Smooth muscle cell of bladder (primary cell): ENCODE data around the gene ARHGAP23. TPM values are rescaled to one million over a fixed set of nuclear protein-coding genes. Genes with fewer than 3 reads are reported as not detected.

Source experiments
- total RNA-seq: library from RNA; depleted of rRNA; stranded (reverse); fragments of >200 nt; gene quantifications from 2 replicates; pipeline ENCODE4 v1.2.3, GENCODE V29; 2014

ARHGAP23 gene, protein sequence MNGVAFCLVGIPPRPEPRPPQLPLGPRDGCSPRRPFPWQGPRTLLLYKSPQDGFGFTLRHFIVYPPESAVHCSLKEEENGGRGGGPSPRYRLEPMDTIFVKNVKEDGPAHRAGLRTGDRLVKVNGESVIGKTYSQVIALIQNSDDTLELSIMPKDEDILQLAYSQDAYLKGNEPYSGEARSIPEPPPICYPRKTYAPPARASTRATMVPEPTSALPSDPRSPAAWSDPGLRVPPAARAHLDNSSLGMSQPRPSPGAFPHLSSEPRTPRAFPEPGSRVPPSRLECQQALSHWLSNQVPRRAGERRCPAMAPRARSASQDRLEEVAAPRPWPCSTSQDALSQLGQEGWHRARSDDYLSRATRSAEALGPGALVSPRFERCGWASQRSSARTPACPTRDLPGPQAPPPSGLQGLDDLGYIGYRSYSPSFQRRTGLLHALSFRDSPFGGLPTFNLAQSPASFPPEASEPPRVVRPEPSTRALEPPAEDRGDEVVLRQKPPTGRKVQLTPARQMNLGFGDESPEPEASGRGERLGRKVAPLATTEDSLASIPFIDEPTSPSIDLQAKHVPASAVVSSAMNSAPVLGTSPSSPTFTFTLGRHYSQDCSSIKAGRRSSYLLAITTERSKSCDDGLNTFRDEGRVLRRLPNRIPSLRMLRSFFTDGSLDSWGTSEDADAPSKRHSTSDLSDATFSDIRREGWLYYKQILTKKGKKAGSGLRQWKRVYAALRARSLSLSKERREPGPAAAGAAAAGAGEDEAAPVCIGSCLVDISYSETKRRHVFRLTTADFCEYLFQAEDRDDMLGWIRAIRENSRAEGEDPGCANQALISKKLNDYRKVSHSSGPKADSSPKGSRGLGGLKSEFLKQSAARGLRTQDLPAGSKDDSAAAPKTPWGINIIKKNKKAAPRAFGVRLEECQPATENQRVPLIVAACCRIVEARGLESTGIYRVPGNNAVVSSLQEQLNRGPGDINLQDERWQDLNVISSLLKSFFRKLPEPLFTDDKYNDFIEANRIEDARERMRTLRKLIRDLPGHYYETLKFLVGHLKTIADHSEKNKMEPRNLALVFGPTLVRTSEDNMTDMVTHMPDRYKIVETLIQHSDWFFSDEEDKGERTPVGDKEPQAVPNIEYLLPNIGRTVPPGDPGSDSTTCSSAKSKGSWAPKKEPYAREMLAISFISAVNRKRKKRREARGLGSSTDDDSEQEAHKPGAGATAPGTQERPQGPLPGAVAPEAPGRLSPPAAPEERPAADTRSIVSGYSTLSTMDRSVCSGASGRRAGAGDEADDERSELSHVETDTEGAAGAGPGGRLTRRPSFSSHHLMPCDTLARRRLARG (N-terminal part only)
- total RNA-seq, result 12.2 and 17.4 TPM in 2 replicates

GRCh38 chr17:38428112-38428642, at the start of gene ARHGAP23:
TSS of gene ARHGAP23 (plus strand) at chr17:38428464. CDS start at chr17:38428486, 22 bp downstream.

Other genes with a start within 250 kb of the ARHGAP23 start
- not detected in 2 replicates for gene TBC1D3, start 235.9 kb upstream of the ARHGAP23 start, total RNA-seq
- 30.1 and 31.9 TPM in 2 replicates for gene MRPL45, start 131.3 kb upstream of the ARHGAP23 start, total RNA-seq
- gene GPR179, start 84.5 kb upstream of the ARHGAP23 start, total RNA-seq, result under 0.01 TPM in 2 replicates
- gene SOCS7, start 76.6 kb upstream of the ARHGAP23 start, total RNA-seq, result 7.4 and 8.6 TPM in 2 replicates
- gene SRCIN1, start 177.5 kb downstream of the ARHGAP23 start, total RNA-seq, result not detected in 2 replicates
- 0.43 and 0.83 TPM in 2 replicates for gene EPOP, start 246.5 kb downstream of the ARHGAP23 start, total RNA-seq